ENCODE results near the gene CALD1. TPM values are rescaled to one million over a fixed set of nuclear protein-coding genes. Genes with fewer than 3 reads are reported as not detected.

Gene CALD1
- total and polyA plus RNA-seq, 2 experiments from 2014 or later, result 132 to 842 TPM

- Histone ChIP-seq H3K27ac (ENCODE audit: low read depth) (peak overlapping the region; percentile 96), H2AFZ (no peak overlapping the region), H4K20me1 (replicated peaks; ENCODE audit: insufficient read depth) (no peaks in the 10 kb centered on the region)
Measured at GRCh38 chr7:134780166-134780828, 863 bp downstream of the CALD1 start.

GRCh38 chr7:134781171-134781570, 1.7 kb downstream of the CALD1 start:
- H3K27me3 Mint-ChIP-seq (ENCODE audit: insufficient read depth, low read depth, poor library complexity), result peaks cover 3% of the 10 kb centered on the region
- Histone ChIP-seq H3K4me3 (peak overlapping the region; percentile 75), H3K4me2 (peak overlapping the region; percentile 90), H3K79me2 (replicated peaks; ENCODE audit: insufficient read depth) (peaks cover 65% of the 10 kb centered on the region), H3F3A (replicated peaks; ENCODE audit: low read depth) (no peaks in the 10 kb centered on the region), H3K27me3 (ENCODE audit: insufficient read depth) (no peaks in the 10 kb centered on the region), H3K4me1 (ENCODE audit: insufficient read depth) (peaks cover 31% of the 10 kb centered on the region), H4K20me1 (replicated peaks; ENCODE audit: insufficient read depth) (no peaks in the 10 kb centered on the region), H3K36me3 (ENCODE audit: insufficient read depth) (no peaks in the 10 kb centered on the region), H3K27ac (ENCODE audit: low read depth) (peak overlapping the region; percentile 96), H3K9me2 (ENCODE audit: insufficient read depth) (0 out of 2 replicates have a peak, but pooled peaks cover 4% of the 10 kb centered on the region), H2AFZ (no peak overlapping the region)
- no peaks in the 10 kb centered on the region for H3K9me3 Mint-ChIP-seq
- H3K27ac Mint-ChIP-seq, result peak overlapping the region; percentile 98
- peaks cover 6% of the 10 kb centered on the region; the same call in 1 of the 3 replicates for H3K36me3 Mint-ChIP-seq (ENCODE audit: low read depth)
- DNase-seq (ENCODE audit: low spot score) (no peak), ATAC-seq (no peak)
- peak overlapping the region; percentile 91 for H3K4me3 Mint-ChIP-seq
- peaks cover 49% of the 10 kb centered on the region for H3K4me1 Mint-ChIP-seq
- TF ChIP-seq STAT1 (IDR thresholded peaks at IDR 0.05; ENCODE audit: unreplicated experiment) (no peak), ETS1 (IDR thresholded peaks at IDR 0.05) (no peak), JUNB (IDR thresholded peaks at IDR 0.05; ENCODE audit: unreplicated experiment) (no peak), CTCF (conservative IDR thresholded peaks at IDR 0.05; ENCODE audit: low read depth in 2 of 2) (no peak), CREB1 (CRISPR knock-in tag; IDR thresholded peaks at IDR 0.05; ENCODE audit: low read depth) (no peak), REST (IDR thresholded peaks at IDR 0.05; ENCODE audit: unreplicated experiment) (no peak), EZH2phosphoT487 (IDR thresholded peaks at IDR 0.05; ENCODE audit: unreplicated experiment) (no peak), POLR2AphosphoS5 (IDR thresholded peaks at IDR 0.05; ENCODE audit: low read depth) (no peak), NANOG (IDR thresholded peaks at IDR 0.05; ENCODE audit: borderline replicate concordance) (no peak), EZH2 (IDR thresholded peaks at IDR 0.05; ENCODE audit: low read depth, unreplicated experiment) (no peak), ZNF331 (CRISPR knock-in tag; IDR thresholded peaks at IDR 0.05; ENCODE audit: low read depth) (no peak)

More at GRCh38 chr7:134780166-134780828, 863 bp downstream of the CALD1 start:
- peak overlapping the region; percentile 75 for H3K4me3 ChIP-seq
- Mint-ChIP-seq H3K9me3 (no peaks in the 10 kb centered on the region), H3K4me3 (peak overlapping the region; percentile 91), H3K27me3 (ENCODE audit: insufficient read depth, low read depth, poor library complexity) (peaks cover 3% of the 10 kb centered on the region), H3K36me3 (ENCODE audit: low read depth) (peaks cover 6% of the 10 kb centered on the region; the same call in 1 of the 3 replicates), H3K27ac (peak overlapping the region; percentile 98), H3K4me1 (peaks cover 49% of the 10 kb centered on the region)
- H3K36me3 ChIP-seq (ENCODE audit: insufficient read depth), result no peaks in the 10 kb centered on the region
- ATAC-seq (peak; percentile 3; the same call in 1 of the 3 replicates), DNase-seq (ENCODE audit: low spot score) (no peak)
- peaks cover 31% of the 10 kb centered on the region for H3K4me1 ChIP-seq (ENCODE audit: insufficient read depth)
- H3K4me2 ChIP-seq, result peak overlapping the region; percentile 90
- no peak for TF ChIP-seq EZH2 (IDR thresholded peaks at IDR 0.05; ENCODE audit: low read depth, unreplicated experiment)
- peaks cover 56% of the 10 kb centered on the region for H3K79me2 ChIP-seq (replicated peaks; ENCODE audit: insufficient read depth)
- 0 out of 2 replicates have a peak, but pooled peaks cover 4% of the 10 kb centered on the region for H3K9me2 ChIP-seq (ENCODE audit: insufficient read depth)
- H3K27me3 ChIP-seq (ENCODE audit: insufficient read depth), result no peaks in the 10 kb centered on the region
- H3F3A ChIP-seq (replicated peaks; ENCODE audit: low read depth), result no peaks in the 10 kb centered on the region

Data from GM23338 (cell line).